HepG2 (cell line): ENCODE measurements around the gene CDT1. TPM values are rescaled to one million over a fixed set of nuclear protein-coding genes. Genes with fewer than 3 reads are reported as not detected.
A peak's percentile ranks its signal among the peaks of the same experiment; 100 is the strongest.

Experiments
- ATAC-seq: fragments of 200-7000 bp; cut with Tn5 transposase; 3 replicates; pipeline ENCODE4 v1.9.1; 2020; ENCODE audit warnings: mild to moderate bottlenecking, moderate library complexity
- BruUV-seq: library from RNA; stranded (reverse); fragments of 400-500 nt; replicated peaks from 2 replicates; lab custom pipeline; 2021; lab: Mats Ljungman, UMichigan
- CTCF ChIA-PET: fragments of 300-600 bp; formaldehyde crosslinking; extraction: SDS; loops from one replicate; lab custom pipeline; 2021; ENCODE audit warnings: low total read pairs, inconsistent platforms, low intra/inter-chr PET ratio; lab: Yijun Ruan, JAX
- POLR2A ChIA-PET: fragments of 350-600 bp; sonication (Branson Sonifier 250); formaldehyde crosslinking; loops from one replicate; lab custom pipeline; 2020; ENCODE audit warnings: antibody characterized with exemption, inconsistent platforms; lab: Yijun Ruan, JAX
- DNase-seq: peaks from one replicate; pipeline ENCODE4 v3.0.0-alpha.2; 2015; ENCODE audit warnings: low spot score
- FAIRE-seq: peaks from 3 replicates; lab custom pipeline; 2011; peaks lifted over from hg19 to GRCh38; lab: Jason Lieb, UNC
- H2AFZ ChIP-seq: one replicate; pipeline ENCODE4 v1.6.1; 2011; ENCODE audit warnings: low read length, inconsistent platforms
- H3K27ac ChIP-seq: fragments of 300-600 bp; 3 replicates; pipeline ENCODE4 v1.8.0; 2011; ENCODE audit warnings: mixed run types, mild to moderate bottlenecking, mixed read lengths, low read length, inconsistent platforms; ENCODE audit not compliant: insufficient read depth; ENCODE audit errors: extremely low read length
- H3K27me3 ChIP-seq, 2 experiments: fragments of 200-600 bp in 1 of 2; 2 replicates in 1 of 2; 3 replicates in 1 of 2; pipeline versions ENCODE4 v1.6.0 to v1.8.0; 2011; ENCODE audit warnings: low read length in 2 of 2, mild to moderate bottlenecking in 2 of 2, moderate library complexity in 2 of 2, inconsistent platforms in 1 of 2; ENCODE audit not compliant: insufficient read depth in 2 of 2, control insufficient read depth in 1 of 2
- H3K36me3 ChIP-seq, 2 experiments: fragments of 200-600 bp in 1 of 2; replicated peaks in 1 of 2; 2 replicates in 1 of 2; 3 replicates in 1 of 2; pipeline versions ENCODE4 v1.5.1 to v1.8.0; 2011; ENCODE audit warnings: low read length in 2 of 2, inconsistent platforms in 1 of 2; ENCODE audit not compliant: insufficient read depth in 2 of 2, control insufficient read depth in 1 of 2
- H3K4me1 ChIP-seq: 2 replicates; pipeline ENCODE4 v1.5.1; 2012; ENCODE audit warnings: low read length, inconsistent platforms; ENCODE audit not compliant: insufficient read depth
- H3K4me2 ChIP-seq: 2 replicates; pipeline ENCODE4 v1.6.0; 2011; ENCODE audit warnings: low read depth, low read length, inconsistent platforms
- H3K4me3 ChIP-seq, 3 experiments: fragments of 200-600 bp in 1 of 3; sonication (generic), shearing (Covaris generic) in 1 of 3; replicated peaks in 1 of 3; 2 replicates each; pipeline ENCODE4 v1.5.1; 2011 to 2016; ENCODE audit warnings: low read length in 3 of 3, inconsistent platforms in 2 of 3, low read depth in 2 of 3, mild to moderate bottlenecking in 2 of 3, control low read depth in 1 of 3, mixed read lengths in 1 of 3; ENCODE audit not compliant: insufficient read depth in 1 of 3
- H3K79me2 ChIP-seq: one replicate; pipeline ENCODE4 v1.6.1; 2011; ENCODE audit warnings: low read length, inconsistent platforms; ENCODE audit not compliant: insufficient read depth
- H3K9ac ChIP-seq: 2 replicates; pipeline ENCODE4 v1.6.0; 2011; ENCODE audit warnings: mild to moderate bottlenecking, low read depth, low read length, inconsistent platforms; ENCODE audit not compliant: insufficient read depth
- H3K9me3 ChIP-seq: 2 replicates; pipeline ENCODE4 v1.5.1; 2012; ENCODE audit warnings: mild to moderate bottlenecking, low read length
- H4K20me1 ChIP-seq: 2 replicates; pipeline ENCODE4 v1.6.0; 2011; ENCODE audit warnings: inconsistent platforms, mild to moderate bottlenecking, low read length, moderate library complexity; ENCODE audit not compliant: insufficient read depth
- GLI4 ChIP-seq: sonication (generic); formaldehyde crosslinking; IDR thresholded peaks from 2 replicates; pipeline ENCODE4 v1.5.1; 2020; ENCODE audit warnings: missing genetic modification reagents, mild to moderate bottlenecking, moderate library complexity, borderline replicate concordance
- HES4 ChIP-seq: sonication (generic); formaldehyde crosslinking; IDR thresholded peaks from 2 replicates; pipeline ENCODE4 v1.9.0; 2021; ENCODE audit warnings: mild to moderate bottlenecking, missing genetic modification reagents, borderline replicate concordance
- JUNB ChIP-seq: sonication (generic); formaldehyde crosslinking; IDR thresholded peaks from 2 replicates; pipeline ENCODE4 v1.8.0; 2022; ENCODE audit warnings: missing genetic modification reagents, mild to moderate bottlenecking, borderline replicate concordance
- MTA1 ChIP-seq: sonication (generic); formaldehyde crosslinking; IDR thresholded peaks from 2 replicates; pipeline ENCODE4 v1.4.0; 2020; ENCODE audit warnings: missing genetic modification reagents, mild to moderate bottlenecking, borderline replicate concordance
- NFE2 ChIP-seq: sonication (generic); formaldehyde crosslinking; IDR thresholded peaks from 2 replicates; pipeline ENCODE4 v1.4.0; 2020; ENCODE audit warnings: missing genetic modification reagents
- RFX3 ChIP-seq: IDR thresholded peaks from 2 replicates; pipeline ENCODE4 v1.6.1; 2016; ENCODE audit warnings: missing biosample characterization, missing genetic modification reagents
- TARDBP ChIP-seq: sonication (generic); formaldehyde crosslinking; IDR thresholded peaks from 2 replicates; pipeline ENCODE4 v1.8.0; 2022; ENCODE audit warnings: mild to moderate bottlenecking, missing genetic modification reagents
- XRCC5 ChIP-seq: fragments of 200-400 bp; formaldehyde crosslinking; optimal IDR thresholded peaks from 2 replicates; pipeline ENCODE3; 2017; ENCODE audit warnings: mild to moderate bottlenecking, low read length
- ZFP36L1 ChIP-seq: sonication (generic); formaldehyde crosslinking; IDR thresholded peaks from 2 replicates; pipeline ENCODE4 v1.8.0; 2022; ENCODE audit warnings: mild to moderate bottlenecking, missing genetic modification reagents, moderate library complexity
- ZNF10 ChIP-seq: sonication (generic); formaldehyde crosslinking; IDR thresholded peaks from 2 replicates; pipeline ENCODE4 v1.4.0; 2020; ENCODE audit warnings: mild to moderate bottlenecking, low read depth, missing genetic modification reagents, borderline replicate concordance
- ZNF121 ChIP-seq: sonication (generic); formaldehyde crosslinking; IDR thresholded peaks from 2 replicates; pipeline ENCODE4 v1.5.0; 2020; ENCODE audit warnings: mild to moderate bottlenecking, missing genetic modification reagents
- ZNF234 ChIP-seq: sonication (generic); formaldehyde crosslinking; conservative IDR thresholded peaks from 2 replicates; pipeline ENCODE4 v1.5.1; 2020; ENCODE audit warnings: mild to moderate bottlenecking, missing genetic modification reagents
- WGBS: methylation state at CpG from one replicate; pipeline ENCODE4 v1.1.6; 2017; ENCODE audit warnings: low lambda C conversion rate; 5-methylcytosine and 5-hydroxymethylcytosine counted together
- in situ Hi-C: cut with HindIII; loops from 2 replicates; pipeline ENCODE4 v1.10.0; 2017; ENCODE audit warnings: low pct_unique_long_range_greater_than_20kb; ENCODE audit not compliant: extremely low pct_ligation_motif_present
- intact Hi-C: fragments of 100-400 bp; cut with micrococcal nuclease; formaldehyde crosslinking; loops from one replicate; pipeline ENCODE4 v1.10.0; 2022; ENCODE audit not compliant: unreplicated experiment
- polyA plus RNA-seq, 8 experiments: library from polyadenylated mRNA; depleted of rRNA in 3 of 8; stranded (reverse) in 7 of 8; unstranded in 1 of 8; fragments of >200 nt; fragmentation: Illumina TruSeq in 4 of 8; extraction: Trizol in 4 of 8; gene quantifications; 2 replicates each; pipeline versions ENCODE4 v1.2.1 to v1.2.3, GENCODE V29; 2011 to 2016; ENCODE audit warnings: low read depth in 4 of 8, missing spikeins in 1 of 8, mixed read lengths in 1 of 8; ENCODE audit not compliant: insufficient read depth in 1 of 8
- total RNA-seq, 5 experiments: library from RNA; depleted of rRNA; stranded (reverse); fragments of >200 nt; fragmentation: Illumina TruSeq; extraction: Trizol; gene quantifications; 2 replicates each; pipeline ENCODE4 v1.2.3, GENCODE V29; 2016; ENCODE audit warnings: low read depth in 1 of 5
- TF ChIP-seq, protein P1 (sequence below): sonication (generic); formaldehyde crosslinking; IDR thresholded peaks from 2 replicates; pipeline ENCODE4 v1.8.1; 2023; ENCODE audit warnings: missing genetic modification reagents, mild to moderate bottlenecking, borderline replicate concordance
- TF ChIP-seq, protein P2 (sequence below): sonication (generic); formaldehyde crosslinking; IDR thresholded peaks from 2 replicates; pipeline ENCODE4 v1.4.0; 2020; ENCODE audit warnings: mild to moderate bottlenecking, missing genetic modification reagents

CDT1 gene
- total and polyA plus RNA-seq, 2 of the 13 experiments (the other 11 are each of a cell fraction or from before 2014, with no cell fraction given), result 23.1 to 23.8 TPM

DNA sequence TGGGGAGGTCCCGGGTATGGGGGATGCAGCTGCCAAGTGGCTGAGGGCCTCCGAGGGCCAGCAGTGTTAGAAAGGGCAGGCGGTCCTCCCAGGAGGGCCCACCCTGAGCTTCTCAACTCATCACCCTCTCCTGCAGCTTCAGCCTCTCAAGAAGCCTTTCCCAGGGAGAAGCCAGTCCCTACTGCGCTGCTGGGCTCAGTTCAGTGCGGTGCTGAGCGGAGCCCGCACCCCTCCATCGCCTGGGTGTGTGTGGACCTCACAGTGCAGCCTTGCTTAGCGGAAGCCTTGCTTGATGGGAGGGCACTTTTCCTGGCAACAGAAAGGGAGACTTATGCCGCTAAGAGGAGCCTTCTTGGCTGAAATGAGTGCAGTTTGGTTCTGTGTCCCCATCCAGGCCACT lies 11.6 kb downstream of the CDT1 start:
- Histone ChIP-seq H3K79me2 (peaks cover 12% of the 10 kb centered on the region), H3K4me3 (no peak overlapping the region), H3K27me3 (peaks cover 0 to 5% of the 10 kb centered on the region in 2 experiments; a peak in 1 of 5 replicates), H3K4me1 (peaks cover 38% of the 10 kb centered on the region), H3K9me3 (no peaks in the 10 kb centered on the region), H2AFZ (no peak overlapping the region), H3K27ac (no peak overlapping the region), H4K20me1 (peaks cover 10% of the 10 kb centered on the region; the same call in 1 of the 2 replicates), H3K9ac (no peak overlapping the region), H3K4me2 (no peak overlapping the region), H3K36me3 (peaks cover 0 to under 1% of the 10 kb centered on the region in 2 experiments; a peak in 1 of 5 replicates)
- in situ Hi-C loops (loop anchor here (5.0 kb wide), 1 partner anchor 352 kb away; no protein-coding TSS in a partner anchor), intact Hi-C loops (loop anchor here (5.0 kb wide), 2 partner anchors 42 to 352 kb away; partner anchors contain the start of genes GALNS and TRAPPC2L)
- FAIRE-seq (no peak), DNase-seq (no peak), ATAC-seq (no peak)
- TF ChIP-seq ZNF10 (CRISPR knock-in tag) (no peak), MTA1 (0 out of 2 replicates have a peak, but pooled peaks have one; percentile 24), HES4 (CRISPR knock-in tag) (peak; percentile 43; the same call in 1 of the 2 replicates)
- 59% methylated on average over 5 of the region's 10 CpGs for WGBS
- CTCF ChIA-PET, result interaction anchor here (1.2 to 2.1 kb wide), 2 partner anchors 42 to 352 kb away, joined by 4 to 11 read pairs; partner anchors contain the start of genes GALNS and TRAPPC2L
- POLR2A ChIA-PET, result no interaction called here
- BruUV-seq, result no TSS peak

DNA sequence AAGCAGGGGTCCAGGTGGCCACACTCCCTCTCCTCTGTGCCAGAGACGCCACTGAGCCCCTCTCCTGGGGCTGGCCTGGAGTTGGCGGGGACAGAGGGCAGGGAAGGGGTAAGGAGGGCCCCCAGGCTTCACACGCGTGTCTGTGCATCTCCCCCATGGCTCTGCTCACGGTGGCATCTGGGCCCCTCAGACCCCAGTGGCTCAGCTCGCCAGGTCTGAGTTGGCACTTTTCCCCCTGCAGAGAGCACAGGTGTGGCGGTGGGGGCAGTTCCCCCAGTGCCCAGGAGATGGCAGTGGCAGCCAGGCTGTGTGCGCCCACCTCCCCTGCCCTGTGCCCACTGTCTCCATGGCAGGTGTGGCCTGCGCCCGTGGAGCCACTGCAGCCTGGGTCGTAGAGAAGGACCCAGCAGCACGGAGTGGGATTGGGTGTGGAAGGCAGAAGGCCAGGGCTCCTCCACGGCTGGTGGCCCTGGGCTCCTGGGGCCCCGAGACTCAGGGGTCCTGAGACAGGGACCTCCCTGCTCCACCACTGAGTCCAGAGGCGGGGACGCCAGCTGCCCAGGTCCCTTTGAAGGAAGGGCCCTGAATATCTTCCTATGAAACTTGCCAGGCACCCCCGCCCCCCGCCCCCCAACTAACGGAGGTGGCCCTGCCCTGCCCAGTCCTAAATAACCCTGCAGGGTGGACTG lies 12.5 kb downstream of the CDT1 start:
- no peak overlapping the region for H3K9ac ChIP-seq
- TF ChIP-seq GLI4 (no peak), RFX3 (CRISPR knock-in tag) (no peak), ZNF121 (CRISPR knock-in tag) (no peak), ZNF234 (CRISPR knock-in tag) (no peak), TARDBP (CRISPR knock-in tag) (no peak), NFE2 (no peak), JUNB (CRISPR knock-in tag) (no peak), ZFP36L1 (CRISPR knock-in tag) (no peak), XRCC5 (peak; percentile 81)
- TF ChIP-seq, protein P1, sequence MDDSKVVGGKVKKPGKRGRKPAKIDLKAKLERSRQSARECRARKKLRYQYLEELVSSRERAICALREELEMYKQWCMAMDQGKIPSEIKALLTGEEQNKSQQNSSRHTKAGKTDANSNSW (CRISPR knock-in tag), result no peak
- TF ChIP-seq, protein P2, sequence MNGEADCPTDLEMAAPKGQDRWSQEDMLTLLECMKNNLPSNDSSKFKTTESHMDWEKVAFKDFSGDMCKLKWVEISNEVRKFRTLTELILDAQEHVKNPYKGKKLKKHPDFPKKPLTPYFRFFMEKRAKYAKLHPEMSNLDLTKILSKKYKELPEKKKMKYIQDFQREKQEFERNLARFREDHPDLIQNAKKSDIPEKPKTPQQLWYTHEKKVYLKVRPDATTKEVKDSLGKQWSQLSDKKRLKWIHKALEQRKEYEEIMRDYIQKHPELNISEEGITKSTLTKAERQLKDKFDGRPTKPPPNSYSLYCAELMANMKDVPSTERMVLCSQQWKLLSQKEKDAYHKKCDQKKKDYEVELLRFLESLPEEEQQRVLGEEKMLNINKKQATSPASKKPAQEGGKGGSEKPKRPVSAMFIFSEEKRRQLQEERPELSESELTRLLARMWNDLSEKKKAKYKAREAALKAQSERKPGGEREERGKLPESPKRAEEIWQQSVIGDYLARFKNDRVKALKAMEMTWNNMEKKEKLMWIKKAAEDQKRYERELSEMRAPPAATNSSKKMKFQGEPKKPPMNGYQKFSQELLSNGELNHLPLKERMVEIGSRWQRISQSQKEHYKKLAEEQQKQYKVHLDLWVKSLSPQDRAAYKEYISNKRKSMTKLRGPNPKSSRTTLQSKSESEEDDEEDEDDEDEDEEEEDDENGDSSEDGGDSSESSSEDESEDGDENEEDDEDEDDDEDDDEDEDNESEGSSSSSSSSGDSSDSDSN, result no peak

More for the DNA sequence above, 12.5 kb downstream of the CDT1 start:
- in situ Hi-C loops (loop anchor here (5.0 kb wide), 1 partner anchor 351 kb away; no protein-coding TSS in a partner anchor), intact Hi-C loops (loop anchor here (5.0 kb wide), 2 partner anchors 41 to 351 kb away; partner anchors contain the start of genes GALNS and TRAPPC2L)
- Histone ChIP-seq H4K20me1 (peaks cover 1% of the 10 kb centered on the region; the same call in 1 of the 2 replicates), H3K9me3 (no peaks in the 10 kb centered on the region), H3K4me3 (no peak overlapping the region), H3K27me3 (peaks cover 0 to 5% of the 10 kb centered on the region in 2 experiments; a peak in 1 of 5 replicates), H3K79me2 (peaks cover 4% of the 10 kb centered on the region), H3K36me3 (no peaks in the 10 kb centered on the region), H3K27ac (no peak overlapping the region), H2AFZ (no peak overlapping the region), H3K4me1 (peaks cover 33% of the 10 kb centered on the region), H3K4me2 (no peak overlapping the region)
- 33% methylated on average over 3 of the region's 19 CpGs for WGBS
- FAIRE-seq (no peak), ATAC-seq (peak; percentile 41), DNase-seq (peak; percentile 35)
- CTCF ChIA-PET, result interaction anchor here (1.2 to 2.1 kb wide), 2 partner anchors 41 to 351 kb away, joined by 4 to 11 read pairs; partner anchors contain the start of genes GALNS and TRAPPC2L
- BruUV-seq, result no TSS peak
- POLR2A ChIA-PET, result interaction anchor here (0.7 kb wide), 1 partner anchor 15 kb away, joined by 3 read pairs; no protein-coding TSS in a partner anchor
